ENCODE data around the gene MC2R.
"Not testable (repeated sequence)": the region's sequence is repeated elsewhere in the genome, so short reads cannot be mapped to it uniquely, and the experiment has no call there.

Gene MC2R

DNA sequence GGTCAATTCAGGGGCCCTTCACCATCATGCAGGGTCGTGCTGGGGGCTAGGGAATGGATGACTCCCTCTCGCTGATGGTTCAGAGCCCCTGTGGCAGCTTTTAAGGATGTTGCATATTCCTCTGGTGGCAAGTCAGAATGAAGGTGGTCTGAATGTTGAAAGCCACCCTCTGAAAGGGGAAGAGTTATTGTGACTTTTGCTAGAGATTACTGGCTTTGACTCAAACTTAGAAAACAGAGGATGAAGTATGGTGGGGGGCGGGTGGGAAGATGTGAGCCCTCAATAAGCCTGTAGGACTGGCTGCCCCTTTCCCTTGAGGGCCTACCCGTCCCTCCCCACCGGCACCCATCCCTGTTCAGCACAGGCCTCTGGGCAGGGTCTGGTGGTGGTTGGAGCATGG lies 23.2 kb downstream of the MC2R start:
- no peak for DNase-seq

- no peak for DNase-seq
These were observed 24.5 kb downstream of the MC2R start for GRCh38 chr18:13890761-13891361.

GRCh38 chr18:13889671-13890070 lies 25.7 kb downstream of the MC2R start:
- DNase-seq = no peak

GRCh38 chr18:13888191-13888716 lies 27.1 kb downstream of the MC2R start:
- no peak for DNase-seq

- DNase-seq = no peak
These were observed 30.3 kb downstream of the MC2R start for GRCh38 chr18:13885009-13885408.

DNA sequence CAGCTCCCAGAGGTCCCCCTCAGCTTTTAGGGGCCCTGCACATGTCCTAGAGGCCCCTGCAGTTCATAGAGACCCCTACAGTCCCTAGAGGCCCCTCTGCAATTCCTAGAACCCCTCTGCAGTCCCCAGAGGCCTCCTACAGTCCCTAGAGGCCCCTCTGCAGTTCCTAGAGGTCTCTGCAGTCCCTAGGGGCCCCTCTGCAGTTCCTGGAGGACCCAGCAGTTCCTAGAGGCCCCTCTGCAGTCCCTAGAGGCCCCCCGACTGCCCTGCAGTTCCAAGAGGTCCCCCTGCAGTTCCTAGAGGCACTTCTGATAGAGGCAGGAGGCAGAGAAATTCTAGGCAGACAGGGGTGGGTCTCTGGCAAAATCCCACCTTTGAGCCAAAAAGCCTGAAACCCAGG lies 35.4 kb downstream of the MC2R start:
- no peak for DNase-seq

DNA sequence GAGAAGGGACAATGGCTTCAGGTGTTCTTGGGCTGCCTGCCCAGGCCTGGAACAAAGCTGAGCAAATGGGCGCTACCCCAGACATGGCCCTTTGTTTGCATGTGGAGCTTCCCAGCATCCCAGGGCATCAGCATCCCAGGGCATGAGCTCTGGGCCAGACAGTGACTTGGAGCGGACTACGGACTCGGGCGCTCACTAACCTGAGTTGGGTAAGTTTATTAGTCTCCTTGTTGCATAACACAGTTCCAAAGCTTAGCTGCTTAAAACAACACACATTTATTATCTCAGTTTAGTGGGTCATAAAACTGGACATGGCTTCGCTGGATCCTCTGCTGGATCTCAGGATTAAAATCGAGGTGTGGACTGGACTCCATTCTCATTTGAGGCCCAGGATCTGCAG lies 35.8 kb downstream of the MC2R start:
- no peak for DNase-seq

DNA sequence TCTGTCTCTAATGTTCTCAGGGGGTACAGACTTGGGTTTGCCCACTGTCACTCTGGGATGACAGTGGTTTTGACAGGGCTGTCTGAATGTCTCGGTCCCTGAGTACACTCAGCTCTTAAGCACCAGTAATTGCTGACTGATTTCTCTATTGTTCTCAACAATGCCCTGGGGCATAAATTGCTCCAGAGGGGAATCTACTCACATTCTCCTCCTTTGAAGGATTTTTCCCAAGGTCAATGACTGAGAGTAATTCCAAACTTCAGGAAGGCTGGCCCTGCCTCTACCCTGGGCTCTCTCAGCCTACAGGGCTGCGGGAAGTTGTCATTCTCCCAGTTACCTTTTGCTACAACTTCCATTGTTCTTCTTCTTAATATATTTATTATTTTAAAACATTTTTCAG lies 36.5 kb downstream of the MC2R start:
- no peak for DNase-seq

DNA sequence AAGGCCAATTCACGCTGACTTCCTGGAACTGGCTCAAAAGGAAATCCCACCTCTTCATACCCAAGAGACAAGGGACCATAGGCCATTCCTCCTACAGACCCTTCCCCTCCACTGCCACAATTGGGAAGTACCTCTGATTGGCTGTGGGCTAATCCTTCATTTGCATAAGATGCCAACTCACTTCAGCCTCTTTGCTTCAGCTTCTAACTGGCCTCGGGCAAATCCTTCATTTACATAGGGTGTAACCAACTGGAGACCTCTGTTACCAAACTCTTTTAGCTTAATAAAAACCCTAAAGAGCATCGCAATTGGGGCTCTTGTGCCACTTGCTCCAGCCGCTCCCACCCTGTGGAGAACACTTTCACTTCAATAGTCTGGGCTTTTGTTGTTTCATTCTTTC lies 38.2 kb downstream of the MC2R start:
- no peak for DNase-seq

- no peak for DNase-seq
These were observed 40.8 kb downstream of the MC2R start for GRCh38 chr18:13874558-13874957.

DNA sequence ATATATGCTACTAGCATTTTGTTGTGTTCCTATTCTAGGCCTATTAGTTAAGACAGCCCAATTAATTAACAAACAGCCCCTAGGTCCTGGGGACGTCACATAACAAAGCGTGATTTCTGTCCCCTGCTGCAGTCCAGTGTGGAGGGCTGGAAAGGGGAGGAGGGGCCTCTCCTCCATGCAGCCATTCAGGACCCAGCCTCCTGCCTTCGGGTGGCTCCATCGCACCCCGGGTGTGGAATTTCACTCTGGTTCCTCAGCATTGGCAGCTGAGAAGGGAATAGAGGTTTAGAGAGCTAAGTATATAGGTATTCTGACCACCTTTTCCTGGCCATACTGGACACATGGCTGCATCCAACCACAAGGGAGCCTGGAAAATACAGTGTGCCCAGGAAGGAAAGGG lies 42.4 kb downstream of the MC2R start:
- no peak for DNase-seq

DNA sequence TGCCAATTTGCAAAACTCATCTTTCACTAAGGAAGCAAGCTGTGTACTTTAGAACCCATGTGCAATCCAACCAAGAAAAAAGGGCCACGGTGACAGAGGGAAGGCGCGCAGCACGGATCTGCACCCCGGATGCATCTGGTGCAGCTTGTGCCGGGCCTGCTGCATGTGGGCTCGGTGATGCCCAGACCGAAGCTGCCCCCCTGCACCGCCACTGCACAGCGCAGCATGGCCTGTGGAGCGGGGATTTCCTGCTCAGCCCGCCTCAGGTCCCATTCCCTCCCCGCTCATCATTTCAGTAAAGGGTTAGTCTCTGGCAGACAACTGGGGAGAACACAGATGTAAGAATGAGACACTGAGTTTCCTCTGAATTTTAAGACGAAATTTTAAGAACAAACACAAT lies 43.0 kb downstream of the MC2R start:
- DNase-seq = no peak

GRCh38 chr18:13871701-13872100 lies 43.6 kb downstream of the MC2R start:
- DNase-seq = no peak

DNA sequence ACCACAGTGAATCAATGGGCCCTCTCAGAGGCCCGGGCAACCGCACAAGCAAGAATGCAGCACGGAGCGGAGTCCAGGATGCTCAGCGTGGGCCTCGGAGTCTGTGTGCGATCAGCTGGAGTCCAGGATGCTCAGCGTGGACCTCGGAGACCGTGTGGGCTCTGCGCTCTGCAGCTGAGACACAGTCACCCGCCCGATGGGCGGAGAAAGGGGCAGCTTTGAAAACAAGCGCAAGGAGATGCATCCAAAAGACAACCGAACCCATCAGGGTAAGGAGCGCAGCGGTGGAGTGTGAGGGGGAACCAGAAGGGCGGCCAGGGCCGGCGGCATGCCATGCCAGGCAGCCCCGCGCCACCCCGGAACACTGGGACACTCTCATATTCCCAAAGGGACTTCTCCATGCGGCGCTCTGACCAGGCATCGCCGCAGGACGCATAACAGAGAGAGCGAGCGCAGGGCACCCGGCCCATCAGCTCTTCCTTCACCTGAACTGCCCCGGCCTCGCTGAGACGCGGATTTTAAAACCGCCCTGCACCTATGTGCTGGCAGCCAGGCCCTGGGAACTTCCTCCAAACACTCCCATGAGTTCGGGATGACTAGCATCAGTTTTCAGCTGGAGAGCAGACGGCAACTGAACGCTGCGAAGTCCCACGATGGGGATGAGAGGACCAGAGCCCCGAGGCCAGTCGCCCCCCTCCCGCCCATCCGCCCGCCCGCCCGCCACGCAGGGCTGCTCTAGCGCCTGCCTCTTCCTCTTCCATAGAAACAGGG lies 46.6 kb downstream of the MC2R start:
- DNase-seq = no peak

DNA sequence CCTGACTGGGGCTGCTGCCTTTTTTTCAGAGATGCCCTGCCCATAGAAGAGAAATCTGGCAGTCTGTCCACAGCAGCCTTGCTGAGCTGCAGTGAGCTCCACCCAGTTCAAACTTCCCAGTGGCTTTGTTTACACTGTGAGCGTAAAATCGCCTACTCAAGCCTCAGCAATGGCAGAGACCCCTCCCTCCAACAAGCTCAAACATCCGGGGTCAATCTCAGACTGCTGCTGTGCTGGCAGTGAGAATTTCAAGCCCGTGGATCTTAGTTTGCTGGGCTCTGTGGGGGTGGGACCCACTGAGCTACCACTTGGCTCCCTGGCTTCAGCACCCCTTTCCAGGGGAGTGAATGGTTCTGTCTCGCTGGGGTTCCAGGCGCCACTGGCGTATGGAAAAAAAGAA lies 52.4 kb downstream of the MC2R start:
- DNase-seq = not testable (repeated sequence)

DNA sequence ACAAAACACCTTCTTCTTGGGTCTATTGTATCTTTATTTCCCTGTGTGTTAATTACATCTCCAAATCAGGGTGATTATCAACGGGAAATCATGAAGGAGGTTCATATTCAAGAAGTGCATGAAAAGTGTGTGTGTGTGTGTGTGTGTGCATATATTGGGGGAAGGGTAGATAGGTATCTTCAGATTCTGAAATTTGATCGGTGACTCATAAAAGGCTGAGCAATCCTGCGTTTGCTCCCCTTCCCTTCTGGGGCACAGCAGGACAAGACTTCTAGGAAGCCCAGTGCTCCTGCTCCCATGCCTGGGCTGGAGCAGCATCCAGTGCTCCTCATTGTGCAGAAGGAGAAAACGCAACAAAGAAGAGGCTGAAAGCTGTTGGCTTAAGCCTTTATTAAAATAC lies 65.5 kb downstream of the MC2R start:
- no peak for DNase-seq

DNA sequence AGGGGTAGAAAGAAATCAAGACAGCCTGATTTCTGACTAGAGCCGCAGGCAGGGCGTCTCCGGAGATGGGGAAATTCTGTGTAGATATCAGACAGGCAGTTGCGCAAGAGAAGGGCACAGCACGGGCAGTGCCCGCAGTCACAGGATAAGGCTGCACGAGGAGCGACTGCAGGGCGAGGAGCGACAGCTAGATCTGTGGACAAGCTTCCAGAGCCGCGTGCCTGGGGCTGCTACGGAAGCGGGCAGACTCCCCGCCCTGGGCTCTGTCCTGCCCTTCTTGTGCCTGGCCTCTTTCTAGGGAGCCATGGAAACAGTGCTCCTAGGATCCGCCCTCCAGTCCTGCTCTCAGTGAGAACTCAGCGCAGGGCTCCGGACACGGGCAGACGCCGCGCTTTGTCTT lies 78.8 kb downstream of the MC2R start:
- DNase-seq = no peak

DNA sequence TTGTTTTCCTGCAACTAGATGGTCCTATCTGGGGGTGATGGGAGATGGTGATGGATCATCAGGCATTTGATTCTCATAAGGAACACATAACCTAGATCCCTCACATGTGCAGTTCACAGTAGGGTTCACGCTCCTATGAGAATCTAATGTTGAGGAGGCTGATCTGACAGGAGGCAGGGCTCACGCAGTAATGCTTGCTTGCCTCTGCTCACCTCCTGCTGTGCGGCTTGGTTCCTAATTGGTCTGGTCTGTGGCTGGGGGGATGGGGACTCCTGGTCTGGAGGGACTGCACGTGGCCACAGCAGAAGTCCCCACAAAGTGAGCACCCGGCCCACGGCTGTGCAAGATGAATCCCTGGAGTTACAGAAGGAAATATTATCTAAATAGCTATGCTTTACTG lies 80.1 kb downstream of the MC2R start:
- no peak for DNase-seq

- no peak for DNase-seq
These were observed 80.8 kb downstream of the MC2R start for GRCh38 chr18:13834496-13835015.
